Activated T-cell treated with anti-CD3 and anti-CD28 coated beads for 4 hours (primary cell): ENCODE data around the gene TWIST2.

Experiments used
- DNase-seq: peaks from one replicate; pipeline ENCODE4 v3.0.0-alpha.2; 2020

TWIST2 gene

GRCh38 chr2:238943338-238944067 lies 95.6 kb downstream of the TWIST2 start:
- DNase-seq = no peak

DNA sequence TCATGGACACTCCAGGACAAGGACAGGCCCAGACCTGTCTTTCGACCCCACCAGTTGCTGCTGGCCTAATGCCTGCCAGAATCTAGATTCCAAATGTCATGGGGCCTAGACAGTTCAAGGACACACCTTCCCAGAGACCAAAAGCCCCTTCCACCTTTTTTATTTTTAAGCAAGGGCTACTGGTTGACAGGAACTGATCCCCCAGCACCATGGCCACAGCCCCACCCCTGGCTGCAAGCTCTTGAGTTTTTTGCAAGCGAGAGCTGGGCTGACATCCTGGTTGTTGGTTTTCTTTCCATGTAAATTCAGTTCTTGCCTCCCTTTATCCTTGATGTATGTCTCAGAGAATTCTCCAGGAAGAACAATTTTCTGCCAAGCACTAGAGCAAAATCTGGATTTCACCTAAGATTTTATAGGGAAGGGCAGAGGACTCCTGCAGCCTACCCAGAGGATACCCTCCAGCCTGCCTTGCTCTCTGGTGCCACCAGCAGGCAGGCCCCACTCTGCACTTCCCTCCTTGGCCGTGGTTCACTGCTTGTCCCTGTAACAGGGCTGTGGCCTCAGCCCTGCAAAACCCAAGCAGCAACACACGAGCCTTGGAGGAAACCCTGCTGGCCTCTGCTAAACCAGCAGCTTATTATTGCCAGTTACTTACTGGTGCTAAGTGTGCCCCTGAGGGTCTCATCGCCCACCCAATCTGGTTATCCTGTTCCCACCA lies 97.7 kb downstream of the TWIST2 start:
- no peak for DNase-seq

DNA sequence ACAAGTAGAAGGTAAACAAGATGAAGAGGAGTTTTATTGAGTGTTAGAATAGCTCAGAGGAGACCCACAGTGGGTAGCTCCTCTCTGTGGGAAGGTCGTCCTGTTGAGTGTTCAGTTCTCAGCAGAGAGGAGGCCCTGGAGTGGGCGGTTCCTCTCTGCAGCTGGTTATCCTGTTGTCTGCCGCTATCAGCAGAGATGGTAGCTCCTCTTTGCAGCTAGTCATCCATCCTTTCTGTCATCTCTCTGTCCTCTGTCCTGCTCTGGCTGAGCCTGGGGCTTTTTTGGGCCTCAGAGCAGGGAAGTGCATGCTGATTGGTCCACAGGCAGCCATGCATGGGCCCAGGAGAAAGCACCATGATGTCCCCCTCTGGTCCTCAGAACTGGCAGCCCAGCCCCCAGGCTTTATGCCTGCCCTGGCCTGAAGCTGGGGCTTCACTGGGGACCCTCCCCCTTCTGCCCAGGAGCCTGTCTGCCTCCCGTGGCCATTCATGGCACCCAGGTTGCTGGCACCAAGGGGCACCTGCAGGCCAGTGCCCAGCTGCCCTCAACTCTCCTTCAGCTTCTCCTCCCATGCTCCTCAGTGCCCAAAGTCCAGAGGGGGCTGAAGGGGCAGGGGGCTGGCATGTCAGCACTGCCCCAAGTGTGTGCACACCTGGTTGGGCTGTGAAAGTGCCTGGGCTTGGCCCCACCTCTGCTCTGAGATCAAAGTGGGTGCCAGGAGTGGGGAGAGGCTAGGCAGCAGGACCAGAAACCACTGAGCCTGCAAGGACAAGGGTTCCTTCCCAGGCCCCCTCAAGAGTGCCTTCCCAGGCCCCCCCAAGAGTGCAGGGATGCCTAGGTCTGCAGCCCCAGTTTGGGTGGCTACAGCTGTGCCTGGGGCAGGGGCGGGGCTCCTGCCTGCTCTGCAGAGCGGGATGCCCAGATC lies 98.7 kb downstream of the TWIST2 start:
- DNase-seq = no peak

DNA sequence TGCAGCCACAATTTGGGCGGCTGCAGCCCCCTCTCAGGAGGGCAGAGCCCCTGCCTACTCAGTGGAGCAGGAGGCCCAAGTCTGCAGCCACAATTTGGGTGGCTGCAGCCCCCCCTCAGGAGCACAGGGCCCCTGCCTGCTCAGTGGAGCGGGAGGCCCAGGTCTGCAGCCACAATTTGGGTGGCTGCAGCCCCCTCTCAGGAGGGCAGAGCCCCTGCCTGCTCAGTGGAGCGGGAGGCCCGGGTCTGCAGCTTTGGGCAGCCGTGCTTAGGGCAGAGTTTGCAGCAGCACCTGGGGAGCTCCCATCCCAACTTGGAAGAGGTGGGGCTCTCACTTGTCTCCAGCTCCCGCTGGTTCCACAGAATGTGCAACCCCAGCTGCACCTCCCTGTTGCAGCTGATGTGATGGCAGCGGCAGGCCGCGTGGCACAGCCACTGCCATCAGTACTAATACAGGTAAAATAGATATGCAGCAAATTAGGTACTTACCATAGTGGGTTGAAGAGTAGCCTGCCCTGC lies 99.4 kb downstream of the TWIST2 start:
- no peak for DNase-seq

DNA sequence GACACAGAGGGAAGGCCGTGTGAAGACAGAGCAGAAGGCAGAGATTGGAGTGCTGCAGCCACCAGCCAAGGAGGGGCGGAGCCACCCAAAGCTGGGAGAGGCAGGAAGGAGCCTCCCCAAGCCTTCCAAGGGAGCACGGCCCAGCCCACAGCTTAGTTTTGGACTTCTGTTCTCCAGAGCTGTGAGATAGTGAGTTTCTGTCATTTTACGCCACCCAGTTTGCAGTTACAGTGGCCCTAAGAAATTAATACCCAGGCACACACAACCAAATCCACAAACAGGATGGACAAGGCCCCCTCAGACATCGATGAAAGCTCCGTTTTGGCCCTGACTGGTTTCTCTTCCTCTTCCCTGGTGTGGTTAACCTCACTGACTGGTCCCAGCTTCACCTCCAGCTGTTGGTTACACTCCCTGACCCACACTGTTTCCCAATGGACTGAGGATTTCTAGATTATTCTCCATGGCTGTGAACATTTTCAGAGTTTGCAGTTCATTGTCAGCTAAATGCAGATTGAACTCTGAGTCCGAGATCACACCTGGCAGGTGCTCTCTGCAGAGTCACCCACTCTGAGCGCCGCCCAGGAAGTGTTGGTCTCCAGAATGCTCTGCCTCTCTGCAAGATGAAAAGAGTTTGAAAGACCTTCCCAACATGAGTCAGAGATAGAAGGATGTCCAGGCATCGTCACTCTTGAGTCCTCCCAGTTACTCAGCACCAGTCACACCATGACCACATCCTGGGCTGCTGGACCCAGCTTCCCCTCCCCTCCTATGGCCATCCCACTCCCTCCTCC lies 100.2 kb downstream of the TWIST2 start:
- no peak for DNase-seq

DNA sequence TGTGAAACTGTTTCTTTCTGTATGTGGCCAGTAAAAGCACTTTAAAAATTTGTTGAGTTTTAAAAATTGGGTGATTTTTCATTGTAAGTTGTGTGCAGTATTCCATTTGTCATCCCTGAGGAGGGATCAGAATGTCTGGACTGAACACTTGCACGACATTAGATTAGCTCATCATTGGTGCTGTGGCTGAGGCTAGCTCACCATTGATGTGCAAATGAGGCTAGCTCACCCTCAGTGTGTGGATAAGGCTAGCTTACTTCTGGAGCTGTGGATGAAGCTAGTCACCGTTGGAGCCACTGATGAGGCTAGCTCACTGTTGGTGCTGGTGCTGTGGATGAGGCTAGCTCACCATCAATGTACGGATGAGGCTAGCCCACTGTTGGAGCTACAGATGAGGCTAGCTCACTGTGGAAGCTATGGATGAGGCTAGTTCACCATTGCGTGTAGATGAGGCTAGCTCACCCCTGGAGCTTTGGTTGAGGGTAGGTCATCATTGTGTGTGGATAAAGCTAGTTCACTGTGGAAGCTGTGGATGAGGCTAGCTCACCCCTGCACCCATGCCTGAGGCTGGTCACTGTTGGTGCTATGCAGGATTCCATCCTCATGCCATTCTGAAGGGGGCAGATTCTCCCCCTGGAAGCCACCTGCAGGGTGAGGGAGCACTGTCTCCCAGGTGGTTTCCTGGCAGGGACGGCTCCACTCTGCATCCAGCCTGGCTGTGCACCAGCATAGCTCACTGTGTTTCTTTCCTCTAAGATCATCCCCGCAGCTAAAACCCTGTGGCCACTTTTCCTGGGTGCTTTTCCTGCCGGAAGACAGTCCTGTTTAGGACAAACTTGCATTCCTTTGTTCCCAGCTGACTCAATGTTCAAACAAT lies 101.1 kb downstream of the TWIST2 start:
- no peak for DNase-seq

DNA sequence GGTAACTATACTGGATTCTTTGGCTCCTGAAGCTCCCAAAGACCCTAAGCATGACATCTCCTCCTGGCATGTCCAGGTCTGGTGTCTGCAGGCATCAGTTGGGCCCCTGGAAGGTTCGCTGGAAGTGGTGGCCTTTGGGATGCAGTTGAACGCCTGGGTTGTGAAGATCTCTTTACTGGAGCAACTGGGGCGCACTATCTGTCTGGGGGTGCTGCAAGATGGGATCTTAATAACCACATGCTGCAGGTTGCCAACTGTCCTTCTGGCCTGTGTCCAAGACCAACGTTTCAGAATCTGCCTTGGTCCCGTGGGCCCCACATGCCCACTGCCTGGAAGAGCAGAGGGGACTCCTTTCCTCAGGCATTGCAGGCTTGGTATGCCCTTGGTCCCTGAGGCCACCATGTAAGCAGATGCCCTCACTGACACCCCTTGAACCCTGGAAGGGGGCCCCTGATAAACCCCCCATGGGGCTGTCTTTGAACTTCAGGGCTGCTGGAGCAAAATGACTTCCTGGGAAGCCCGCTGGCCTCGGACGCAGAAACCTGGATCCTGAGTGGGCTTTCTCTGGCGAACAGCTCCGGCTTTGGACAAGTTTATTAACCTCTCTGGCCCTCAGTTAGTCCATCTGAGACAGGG lies 101.9 kb downstream of the TWIST2 start:
- no peak for DNase-seq

DNA sequence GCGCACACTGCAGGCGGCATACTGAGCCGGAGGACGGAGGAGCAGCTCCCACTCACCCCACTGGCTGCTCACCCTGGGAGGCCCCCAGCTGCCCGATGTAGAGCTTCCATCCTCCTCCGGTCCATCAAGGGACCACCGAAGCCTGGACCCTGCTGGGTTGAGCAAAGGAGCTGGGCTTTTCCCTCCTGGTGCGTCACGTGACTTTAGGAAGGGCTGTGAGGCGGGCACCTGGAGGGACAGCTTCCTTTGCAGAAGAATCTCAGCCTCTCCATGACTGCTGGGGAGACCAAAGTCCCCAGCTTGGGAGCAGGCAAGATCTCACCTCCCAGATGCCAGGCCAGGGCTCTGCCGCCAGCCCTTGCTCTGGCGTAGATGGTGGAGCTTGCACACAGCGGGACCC lies 102.7 kb downstream of the TWIST2 start:
- DNase-seq = no peak

- DNase-seq = no peak
Observed at GRCh38 chr2:238952261-238952919, 104.5 kb downstream of the TWIST2 start.

GRCh38 chr2:238954841-238955591 lies 107.1 kb downstream of the TWIST2 start:
- no peak for DNase-seq

DNA sequence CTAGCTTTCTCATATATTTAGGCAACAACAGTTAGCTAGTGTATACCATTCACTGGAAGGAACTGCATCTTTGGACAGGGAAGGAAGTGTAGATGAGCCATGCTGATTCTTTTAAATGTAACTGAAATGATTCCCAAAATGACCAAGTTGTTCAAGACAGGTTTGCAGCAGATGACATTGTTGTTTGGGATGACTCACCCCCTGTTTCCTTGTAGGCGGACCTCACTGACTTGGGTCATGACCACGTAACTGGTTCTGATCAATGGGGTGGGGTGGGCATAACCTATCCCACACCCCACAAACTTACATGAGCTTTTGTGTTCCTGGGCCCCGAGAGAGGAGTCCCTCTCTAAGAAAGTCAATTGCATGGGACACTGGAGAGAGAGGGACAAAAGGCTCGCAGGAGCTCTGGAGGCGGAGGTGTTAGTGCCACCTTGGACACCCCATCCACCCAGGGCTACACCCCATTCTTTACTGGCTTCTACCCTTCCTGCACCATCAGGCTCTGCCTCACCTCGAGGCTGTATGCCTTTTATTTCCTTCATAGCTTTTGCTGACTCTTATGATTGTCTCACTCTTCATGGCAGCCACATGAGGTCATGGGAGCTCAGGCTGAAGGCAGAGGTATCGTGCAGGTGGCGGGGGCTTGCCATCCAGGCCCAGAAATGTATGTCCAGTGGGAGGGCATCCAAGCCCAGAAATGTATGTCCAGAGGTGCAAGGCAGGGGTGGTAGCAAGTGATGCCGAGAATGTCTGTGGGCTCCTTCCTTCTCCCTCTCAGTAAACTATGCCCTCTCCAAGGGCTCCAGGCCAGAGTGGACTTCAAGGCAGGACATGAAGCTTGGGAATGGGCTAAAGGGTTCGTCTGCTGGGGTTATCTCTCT lies 108.0 kb downstream of the TWIST2 start:
- DNase-seq = no peak

DNA sequence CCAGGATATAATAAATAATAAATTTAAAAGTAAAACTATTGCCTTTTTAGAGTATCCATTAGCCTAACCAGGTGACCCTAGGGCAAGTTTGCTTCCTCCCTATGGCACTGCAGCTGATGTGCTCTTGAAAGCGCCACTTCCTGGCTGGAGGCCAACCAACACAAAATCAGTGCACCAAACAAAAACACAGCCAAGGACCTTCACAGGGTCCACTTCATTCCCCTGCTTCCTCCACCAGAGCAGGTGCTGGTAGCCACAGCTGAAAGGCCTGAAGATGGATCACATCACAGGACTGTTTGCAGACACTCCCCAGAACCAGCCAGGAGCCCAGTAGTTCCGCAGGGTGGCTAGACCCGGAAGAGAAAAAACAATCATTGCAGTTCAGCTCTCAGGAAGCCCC lies 108.8 kb downstream of the TWIST2 start:
- no peak for DNase-seq
